Liver (tissue), 9 donors: ENCODE data around the gene CRK. TPM values are rescaled to one million over a fixed set of nuclear protein-coding genes. Genes with fewer than 3 reads are reported as not detected.

Experiments used
- DNase-seq: peaks from one replicate; pipeline ENCODE4 v3.0.0-alpha.2; 2017; ENCODE audit warnings: low spot score
- H3K27ac ChIP-seq, 2 donors: one replicate each; pipeline ENCODE4 v1.7.0; 2013; ENCODE audit warnings: inconsistent platforms in 2 of 2, low read length in 2 of 2, control low read depth in 1 of 2, low read depth in 1 of 2, mild to moderate bottlenecking in 1 of 2
- H3K27me3 ChIP-seq, 4 donors: one replicate each; pipeline versions ENCODE4 v1.6.1 to v1.7.0; 2013; ENCODE audit warnings: low read length in 3 of 4, inconsistent platforms in 1 of 4, mild to moderate bottlenecking in 1 of 4, moderate library complexity in 1 of 4; ENCODE audit not compliant: control insufficient read depth in 4 of 4, insufficient read depth in 4 of 4
- H3K36me3 ChIP-seq, 4 donors: one replicate each; pipeline versions ENCODE4 v1.6.1 to v1.7.0; 2013; ENCODE audit warnings: low read length in 3 of 4, mild to moderate bottlenecking in 3 of 4, low read depth in 1 of 4, moderate library complexity in 1 of 4; ENCODE audit not compliant: control insufficient read depth in 4 of 4, insufficient read depth in 3 of 4
- H3K4me1 ChIP-seq, 4 donors: one replicate each; pipeline versions ENCODE4 v1.6.1 to v1.7.0; 2013; ENCODE audit warnings: low read length in 3 of 4, mild to moderate bottlenecking in 3 of 4, moderate library complexity in 1 of 4; ENCODE audit not compliant: control insufficient read depth in 4 of 4, insufficient read depth in 4 of 4
- H3K4me3 ChIP-seq, 3 donors: one replicate each; pipeline versions ENCODE4 v1.6.1 to v1.7.0; 2013; ENCODE audit warnings: low read length in 3 of 3, control low read depth in 1 of 3, low read depth in 1 of 3, mild to moderate bottlenecking in 1 of 3
- H3K9ac ChIP-seq, 2 donors: one replicate each; pipeline ENCODE4 v1.7.0; 2013; ENCODE audit warnings: low read length in 2 of 2, mild to moderate bottlenecking in 2 of 2, moderate library complexity in 2 of 2, control low read depth in 1 of 2, low read depth in 1 of 2
- H3K9me3 ChIP-seq, 4 donors: one replicate each; pipeline versions ENCODE4 v1.6.1 to v1.7.0; 2013; ENCODE audit warnings: low read length in 3 of 4; ENCODE audit not compliant: control insufficient read depth in 4 of 4
- EGR1 ChIP-seq, 2 donors: IDR thresholded peaks; 2 replicates each; pipeline ENCODE4 v1.6.1; 2016 to 2018; ENCODE audit warnings: antibody characterized with exemption in 2 of 2, low read depth in 2 of 2
- FOXA1 ChIP-seq: IDR thresholded peaks from 2 replicates; pipeline ENCODE4 v1.6.1; 2016; ENCODE audit warnings: antibody characterized with exemption
- FOXA2 ChIP-seq: IDR thresholded peaks from 2 replicates; pipeline ENCODE4 v1.6.1; 2016; ENCODE audit warnings: antibody characterized with exemption
- GABPA ChIP-seq, 2 donors: IDR thresholded peaks in 1 of 2; conservative IDR thresholded peaks in 1 of 2; 2 replicates each; pipeline ENCODE4 v1.6.1; 2016; ENCODE audit warnings: antibody characterized with exemption in 2 of 2, mild to moderate bottlenecking in 1 of 2, moderate library complexity in 1 of 2
- HNF4A ChIP-seq, 2 donors: conservative IDR thresholded peaks; 2 replicates each; pipeline ENCODE4 v1.6.1; 2016; ENCODE audit warnings: antibody characterized with exemption in 2 of 2, mild to moderate bottlenecking in 2 of 2
- HNF4G ChIP-seq: IDR thresholded peaks from 2 replicates; pipeline ENCODE4 v1.6.1; 2016; ENCODE audit warnings: antibody characterized with exemption
- JUND ChIP-seq, 2 donors: IDR thresholded peaks; 2 replicates each; pipeline ENCODE4 v1.6.1; 2016; ENCODE audit warnings: antibody characterized with exemption in 2 of 2
- NR2F2 ChIP-seq: IDR thresholded peaks from 2 replicates; pipeline ENCODE4 v1.6.1; 2016; ENCODE audit warnings: antibody characterized with exemption
- RAD21 ChIP-seq, 2 donors: IDR thresholded peaks; 2 replicates each; pipeline ENCODE4 v1.6.1; 2016; ENCODE audit warnings: antibody characterized with exemption in 2 of 2, mild to moderate bottlenecking in 2 of 2
- RXRA ChIP-seq, 2 donors: IDR thresholded peaks; 2 replicates each; pipeline ENCODE4 v1.6.1; 2017 to 2018; ENCODE audit warnings: antibody characterized with exemption in 2 of 2, mild to moderate bottlenecking in 1 of 2
- SP1 ChIP-seq: IDR thresholded peaks from 2 replicates; pipeline ENCODE4 v1.6.1; 2018; ENCODE audit warnings: antibody characterized with exemption, mild to moderate bottlenecking
- TAF1 ChIP-seq: conservative IDR thresholded peaks from 2 replicates; pipeline ENCODE4 v1.6.1; 2016; ENCODE audit warnings: antibody characterized with exemption, mild to moderate bottlenecking
- YY1 ChIP-seq: IDR thresholded peaks from 2 replicates; pipeline ENCODE4 v1.6.1; 2016; ENCODE audit warnings: antibody characterized with exemption, mild to moderate bottlenecking
- WGBS: extraction: QIAGEN DNeasy Blood & Tissue Kit; methylation state at CpG from one replicate; pipeline ENCODE4 v1.1.7; 2013; 5-methylcytosine and 5-hydroxymethylcytosine counted together
- polyA plus RNA-seq, 2 donors: library from polyadenylated mRNA; stranded (reverse) in 1 of 2; unstranded in 1 of 2; fragments of 200-250 nt in 1 of 2; fragments of >200 nt in 1 of 2; fragmentation: Nextera tagmentation in 1 of 2; extraction: Ambion mirVana in 1 of 2; gene quantifications; one replicate each; pipeline versions ENCODE4 v1.2.1 to v1.2.3, GENCODE V29; 2013 to 2015
- total RNA-seq, 2 donors: library from RNA; depleted of rRNA; stranded (reverse); fragments of >200 nt; gene quantifications; one replicate each; pipeline ENCODE4 v1.2.3, GENCODE V29; 2014
- TF ChIP-seq, protein P1 (sequence below): IDR thresholded peaks from 2 replicates; pipeline ENCODE4 v1.6.1; 2016; ENCODE audit warnings: antibody characterized with exemption
- TF ChIP-seq, protein P2 (sequence below): IDR thresholded peaks from 2 replicates; pipeline ENCODE4 v1.6.1; 2016; ENCODE audit warnings: antibody characterized with exemption, mild to moderate bottlenecking
- TF ChIP-seq, protein P3 (sequence below): IDR thresholded peaks from 2 replicates; pipeline ENCODE4 v1.6.1; 2016; ENCODE audit warnings: antibody characterized with exemption
- TF ChIP-seq, protein P4 (sequence below): fragments of 150-350 bp; IDR thresholded peaks from 2 replicates; pipeline ENCODE4 v1.5.1; 2017; ENCODE audit warnings: improper control_type of control experiment, low read depth, low read length; ENCODE audit not compliant: missing input control
- TF ChIP-seq, protein P5 (sequence below): IDR thresholded peaks from 2 replicates; pipeline ENCODE4 v1.6.1; 2016; ENCODE audit warnings: antibody characterized with exemption
- donor health status: healthy.
- donor health status: healthy.
- donor health status: healthy.
- donor health status: healthy.
- donor health status: healthy.

The CRK gene
- total and polyA plus RNA-seq, 4 donors, result 29.5 to 69.9 (median 34.8) TPM

DNA sequence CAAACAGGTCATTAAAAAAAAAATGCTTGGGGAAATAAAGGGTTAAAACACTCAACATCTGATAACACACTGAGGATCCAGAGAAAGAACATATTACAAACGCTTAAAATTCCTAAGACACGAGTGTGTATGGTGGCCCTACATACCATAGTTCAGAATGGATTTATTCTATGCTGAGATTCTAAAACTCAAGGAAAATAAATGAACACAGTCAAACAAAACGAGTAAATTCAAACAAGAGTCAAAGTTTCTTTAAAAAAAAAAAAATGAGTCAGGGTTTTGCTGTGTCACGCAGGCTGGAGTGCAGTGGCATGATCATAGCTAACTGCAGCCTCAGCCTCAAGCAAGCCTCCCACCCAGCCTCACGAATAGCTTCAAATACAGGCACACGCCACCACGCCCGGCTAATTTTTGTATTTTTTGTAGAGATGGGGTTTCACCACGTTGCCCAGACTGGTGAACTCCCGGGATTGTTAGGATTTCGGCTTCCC is 17.4 kb downstream of the CRK start:
- Histone ChIP-seq H3K9ac (no peak overlapping the region), H3K4me1 (peaks cover 0 to 4% (median 1%) of the 10 kb centered on the region in 4 donors), H3K27ac (no peak overlapping the region), H3K4me3 (no peak overlapping the region), H3K27me3 (no peaks in the 10 kb centered on the region), H3K36me3 (peaks cover 8 to 30% (median 17%) of the 10 kb centered on the region in 4 donors), H3K9me3 (no peaks in the 10 kb centered on the region)
- 74% methylated on average over 11 of the region's 11 CpGs for WGBS
- TF ChIP-seq SP1 (no peak), HNF4A (conservative IDR thresholded peaks at IDR 0.05) (no peak), EGR1 (IDR thresholded peaks at IDR 0.05; ENCODE audit: low read depth in 2 of 2) (no peak), GABPA (IDR thresholded peaks at IDR 0.05 in 1 of 2, conservative IDR thresholded peaks at IDR 0.05 in 1 of 2) (no peak), FOXA2 (no peak), RAD21 (IDR thresholded peaks at IDR 0.05) (no peak), FOXA1 (no peak), NR2F2 (no peak), YY1 (no peak), TAF1 (no peak), HNF4G (no peak), JUND (IDR thresholded peaks at IDR 0.05) (no peak), RXRA (IDR thresholded peaks at IDR 0.05) (no peak)
- TF ChIP-seq, protein P1, sequence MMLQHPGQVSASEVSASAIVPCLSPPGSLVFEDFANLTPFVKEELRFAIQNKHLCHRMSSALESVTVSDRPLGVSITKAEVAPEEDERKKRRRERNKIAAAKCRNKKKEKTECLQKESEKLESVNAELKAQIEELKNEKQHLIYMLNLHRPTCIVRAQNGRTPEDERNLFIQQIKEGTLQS, result no peak
- TF ChIP-seq, protein P2, sequence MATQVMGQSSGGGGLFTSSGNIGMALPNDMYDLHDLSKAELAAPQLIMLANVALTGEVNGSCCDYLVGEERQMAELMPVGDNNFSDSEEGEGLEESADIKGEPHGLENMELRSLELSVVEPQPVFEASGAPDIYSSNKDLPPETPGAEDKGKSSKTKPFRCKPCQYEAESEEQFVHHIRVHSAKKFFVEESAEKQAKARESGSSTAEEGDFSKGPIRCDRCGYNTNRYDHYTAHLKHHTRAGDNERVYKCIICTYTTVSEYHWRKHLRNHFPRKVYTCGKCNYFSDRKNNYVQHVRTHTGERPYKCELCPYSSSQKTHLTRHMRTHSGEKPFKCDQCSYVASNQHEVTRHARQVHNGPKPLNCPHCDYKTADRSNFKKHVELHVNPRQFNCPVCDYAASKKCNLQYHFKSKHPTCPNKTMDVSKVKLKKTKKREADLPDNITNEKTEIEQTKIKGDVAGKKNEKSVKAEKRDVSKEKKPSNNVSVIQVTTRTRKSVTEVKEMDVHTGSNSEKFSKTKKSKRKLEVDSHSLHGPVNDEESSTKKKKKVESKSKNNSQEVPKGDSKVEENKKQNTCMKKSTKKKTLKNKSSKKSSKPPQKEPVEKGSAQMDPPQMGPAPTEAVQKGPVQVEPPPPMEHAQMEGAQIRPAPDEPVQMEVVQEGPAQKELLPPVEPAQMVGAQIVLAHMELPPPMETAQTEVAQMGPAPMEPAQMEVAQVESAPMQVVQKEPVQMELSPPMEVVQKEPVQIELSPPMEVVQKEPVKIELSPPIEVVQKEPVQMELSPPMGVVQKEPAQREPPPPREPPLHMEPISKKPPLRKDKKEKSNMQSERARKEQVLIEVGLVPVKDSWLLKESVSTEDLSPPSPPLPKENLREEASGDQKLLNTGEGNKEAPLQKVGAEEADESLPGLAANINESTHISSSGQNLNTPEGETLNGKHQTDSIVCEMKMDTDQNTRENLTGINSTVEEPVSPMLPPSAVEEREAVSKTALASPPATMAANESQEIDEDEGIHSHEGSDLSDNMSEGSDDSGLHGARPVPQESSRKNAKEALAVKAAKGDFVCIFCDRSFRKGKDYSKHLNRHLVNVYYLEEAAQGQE, result no peak
- TF ChIP-seq, protein P3, sequence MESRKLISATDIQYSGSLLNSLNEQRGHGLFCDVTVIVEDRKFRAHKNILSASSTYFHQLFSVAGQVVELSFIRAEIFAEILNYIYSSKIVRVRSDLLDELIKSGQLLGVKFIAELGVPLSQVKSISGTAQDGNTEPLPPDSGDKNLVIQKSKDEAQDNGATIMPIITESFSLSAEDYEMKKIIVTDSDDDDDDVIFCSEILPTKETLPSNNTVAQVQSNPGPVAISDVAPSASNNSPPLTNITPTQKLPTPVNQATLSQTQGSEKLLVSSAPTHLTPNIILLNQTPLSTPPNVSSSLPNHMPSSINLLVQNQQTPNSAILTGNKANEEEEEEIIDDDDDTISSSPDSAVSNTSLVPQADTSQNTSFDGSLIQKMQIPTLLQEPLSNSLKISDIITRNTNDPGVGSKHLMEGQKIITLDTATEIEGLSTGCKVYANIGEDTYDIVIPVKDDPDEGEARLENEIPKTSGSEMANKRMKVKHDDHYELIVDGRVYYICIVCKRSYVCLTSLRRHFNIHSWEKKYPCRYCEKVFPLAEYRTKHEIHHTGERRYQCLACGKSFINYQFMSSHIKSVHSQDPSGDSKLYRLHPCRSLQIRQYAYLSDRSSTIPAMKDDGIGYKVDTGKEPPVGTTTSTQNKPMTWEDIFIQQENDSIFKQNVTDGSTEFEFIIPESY, result no peak
- TF ChIP-seq, protein P4, sequence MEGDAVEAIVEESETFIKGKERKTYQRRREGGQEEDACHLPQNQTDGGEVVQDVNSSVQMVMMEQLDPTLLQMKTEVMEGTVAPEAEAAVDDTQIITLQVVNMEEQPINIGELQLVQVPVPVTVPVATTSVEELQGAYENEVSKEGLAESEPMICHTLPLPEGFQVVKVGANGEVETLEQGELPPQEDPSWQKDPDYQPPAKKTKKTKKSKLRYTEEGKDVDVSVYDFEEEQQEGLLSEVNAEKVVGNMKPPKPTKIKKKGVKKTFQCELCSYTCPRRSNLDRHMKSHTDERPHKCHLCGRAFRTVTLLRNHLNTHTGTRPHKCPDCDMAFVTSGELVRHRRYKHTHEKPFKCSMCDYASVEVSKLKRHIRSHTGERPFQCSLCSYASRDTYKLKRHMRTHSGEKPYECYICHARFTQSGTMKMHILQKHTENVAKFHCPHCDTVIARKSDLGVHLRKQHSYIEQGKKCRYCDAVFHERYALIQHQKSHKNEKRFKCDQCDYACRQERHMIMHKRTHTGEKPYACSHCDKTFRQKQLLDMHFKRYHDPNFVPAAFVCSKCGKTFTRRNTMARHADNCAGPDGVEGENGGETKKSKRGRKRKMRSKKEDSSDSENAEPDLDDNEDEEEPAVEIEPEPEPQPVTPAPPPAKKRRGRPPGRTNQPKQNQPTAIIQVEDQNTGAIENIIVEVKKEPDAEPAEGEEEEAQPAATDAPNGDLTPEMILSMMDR, result no peak
- TF ChIP-seq, protein P5, sequence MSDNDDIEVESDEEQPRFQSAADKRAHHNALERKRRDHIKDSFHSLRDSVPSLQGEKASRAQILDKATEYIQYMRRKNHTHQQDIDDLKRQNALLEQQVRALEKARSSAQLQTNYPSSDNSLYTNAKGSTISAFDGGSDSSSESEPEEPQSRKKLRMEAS, result no peak
- DNase-seq, result no peak
